Skeletal muscle tissue (tissue), 4 donors: Measurements from ENCODE around the gene TTC34. TPM values are rescaled to one million over a fixed set of nuclear protein-coding genes. Genes with fewer than 3 reads are reported as not detected.
"Not testable (repeated sequence)": the region's sequence is repeated elsewhere in the genome, so short reads cannot be mapped to it uniquely, and the experiment has no call there.

Source experiments
- H3K27ac ChIP-seq: one replicate; pipeline ENCODE4 v1.7.0; 2013; ENCODE audit warnings: mild to moderate bottlenecking, low read depth, low read length, inconsistent platforms
- H3K27me3 ChIP-seq, 3 donors: one replicate each; pipeline ENCODE4 v1.7.0; 2013; ENCODE audit warnings: low read length in 3 of 3; ENCODE audit not compliant: control insufficient read depth in 3 of 3, insufficient read depth in 3 of 3
- H3K36me3 ChIP-seq, 3 donors: one replicate each; pipeline ENCODE4 v1.7.0; 2013; ENCODE audit warnings: low read length in 3 of 3; ENCODE audit not compliant: control insufficient read depth in 3 of 3, insufficient read depth in 3 of 3
- H3K4me1 ChIP-seq, 3 donors: one replicate each; pipeline ENCODE4 v1.7.0; 2013; ENCODE audit warnings: low read length in 3 of 3, mild to moderate bottlenecking in 3 of 3; ENCODE audit not compliant: control insufficient read depth in 3 of 3, insufficient read depth in 3 of 3
- H3K4me3 ChIP-seq, 3 donors: one replicate each; pipeline ENCODE4 v1.7.0; 2013; ENCODE audit warnings: low read length in 3 of 3
- H3K9ac ChIP-seq, 3 donors: one replicate each; pipeline ENCODE4 v1.7.0; 2013; ENCODE audit warnings: low read length in 3 of 3, mild to moderate bottlenecking in 3 of 3, moderate library complexity in 2 of 3, low read depth in 1 of 3
- H3K9me3 ChIP-seq, 3 donors: one replicate each; pipeline ENCODE4 v1.7.0; 2013; ENCODE audit warnings: low read length in 3 of 3; ENCODE audit not compliant: control insufficient read depth in 3 of 3
- total RNA-seq: library from RNA; depleted of rRNA; stranded (reverse); fragments of >200 nt; gene quantifications from one replicate; pipeline ENCODE4 v1.2.3, GENCODE V29; 2014
- donor health status: Osteomylitis.

Gene TTC34
- total RNA-seq, 1 donor from 2014 or later: under 0.01 TPM

GRCh38 chr1:2652926-2653571 lies 148.4 kb downstream of the TTC34 start:
- not testable (repeated sequence) for H3K36me3 ChIP-seq, H3K9ac ChIP-seq, H3K27ac ChIP-seq, H3K4me1 ChIP-seq, H3K4me3 ChIP-seq
- H3K9me3 ChIP-seq: peaks cover 0 to 28% (median 9%) of the 10 kb centered on the region in 3 donors
- H3K27me3 ChIP-seq: peaks cover 28 to 53% (median 39%) of the 10 kb centered on the region in 3 donors

DNA sequence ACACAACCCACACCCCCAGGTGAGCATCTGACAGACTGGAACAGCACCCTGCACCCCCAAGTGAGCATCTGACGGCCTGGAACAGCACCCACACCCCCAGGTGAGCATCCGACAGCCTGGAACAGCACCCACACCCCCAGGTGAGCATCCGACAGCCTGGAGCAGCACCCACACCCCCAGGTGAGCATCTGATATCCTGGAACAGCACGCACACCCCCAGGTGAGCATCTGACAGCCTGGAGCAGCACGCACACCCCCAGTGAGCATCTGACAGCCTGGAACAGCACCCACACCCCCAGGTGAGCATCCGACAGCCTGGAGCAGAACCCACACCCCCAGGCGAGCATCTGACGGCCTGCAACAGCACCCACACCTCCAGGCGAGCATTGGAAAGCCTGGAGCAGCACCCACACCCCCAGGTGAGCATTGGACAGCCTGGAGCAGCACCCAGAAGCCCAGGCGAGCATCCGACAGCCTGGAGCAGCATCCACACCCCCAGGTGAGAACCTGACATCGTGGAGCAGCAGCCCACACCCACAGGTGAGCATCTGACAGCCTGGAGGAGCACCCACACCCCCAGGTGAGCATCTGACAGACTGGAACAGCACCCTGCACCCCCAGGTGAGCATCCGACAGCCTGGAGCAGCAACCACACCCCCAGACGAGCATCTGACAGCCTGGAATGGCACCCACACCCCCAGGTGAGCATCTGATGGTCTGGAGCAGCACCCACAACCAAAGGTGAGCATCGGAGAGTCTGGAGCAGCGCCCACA lies 149.2 kb downstream of the TTC34 start:
- H3K4me3 ChIP-seq, H3K36me3 ChIP-seq, H3K9ac ChIP-seq, H3K27ac ChIP-seq, H3K4me1 ChIP-seq: not testable (repeated sequence)
- Histone ChIP-seq H3K27me3 (peaks cover 28 to 53% (median 39%) of the 10 kb centered on the region in 3 donors), H3K9me3 (peaks cover 2 to 28% (median 9%) of the 10 kb centered on the region in 3 donors)

DNA sequence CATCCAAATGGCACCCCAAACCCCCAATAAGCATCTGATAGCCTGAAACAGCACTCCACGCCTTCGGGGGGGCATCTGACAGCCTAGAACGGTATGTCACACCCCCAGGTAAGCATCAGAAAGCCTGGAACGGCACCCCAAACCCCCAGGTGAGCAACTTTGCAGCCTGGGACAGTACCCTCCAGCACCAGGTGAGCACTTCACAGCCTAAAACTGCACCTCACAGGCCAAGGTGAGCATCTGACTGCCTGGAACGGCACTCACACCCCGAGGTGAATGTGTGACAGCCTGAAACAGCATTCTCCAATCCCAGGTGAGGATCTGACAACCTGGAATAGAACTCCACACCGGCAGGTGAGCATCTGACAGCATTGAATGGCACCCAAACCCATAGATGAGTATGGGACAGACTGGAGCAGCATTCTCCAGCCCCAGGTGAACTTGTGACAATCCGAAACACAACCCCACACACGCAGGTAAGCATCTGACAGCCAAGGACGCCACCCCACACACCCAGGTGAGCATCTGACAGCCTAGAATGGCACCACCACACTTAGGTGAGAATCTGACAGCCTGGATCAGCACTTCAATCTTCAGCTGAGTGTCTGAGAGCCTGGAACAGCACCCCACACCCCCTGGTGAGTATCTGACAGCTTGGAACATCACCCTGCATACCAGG lies 150.4 kb downstream of the TTC34 start:
- Histone ChIP-seq H3K36me3 (peaks cover 0 to 2% (median 0%) of the 10 kb centered on the region in 3 donors), H3K4me1 (no peaks in the 10 kb centered on the region), H3K4me3 (no peak overlapping the region), H3K9me3 (peaks cover 2 to 24% (median 9%) of the 10 kb centered on the region in 3 donors), H3K27ac (no peak overlapping the region), H3K27me3 (peaks cover 28 to 52% (median 38%) of the 10 kb centered on the region in 3 donors), H3K9ac (no peak overlapping the region)

- H3K27ac ChIP-seq: no peak overlapping the region
- H3K4me1 ChIP-seq: peaks cover 0 to 10% (median 9%) of the 10 kb centered on the region in 3 donors
- H3K27me3 ChIP-seq: peaks cover 10 to 39% (median 21%) of the 10 kb centered on the region in 3 donors
- no peak overlapping the region for H3K9ac ChIP-seq
- H3K36me3 ChIP-seq: no peaks in the 10 kb centered on the region
- peaks cover 0 to 6% (median 2%) of the 10 kb centered on the region in 3 donors for H3K9me3 ChIP-seq
- no peak overlapping the region for H3K4me3 ChIP-seq
Observed at GRCh38 chr1:2646837-2647236, 154.7 kb downstream of the TTC34 start.

DNA sequence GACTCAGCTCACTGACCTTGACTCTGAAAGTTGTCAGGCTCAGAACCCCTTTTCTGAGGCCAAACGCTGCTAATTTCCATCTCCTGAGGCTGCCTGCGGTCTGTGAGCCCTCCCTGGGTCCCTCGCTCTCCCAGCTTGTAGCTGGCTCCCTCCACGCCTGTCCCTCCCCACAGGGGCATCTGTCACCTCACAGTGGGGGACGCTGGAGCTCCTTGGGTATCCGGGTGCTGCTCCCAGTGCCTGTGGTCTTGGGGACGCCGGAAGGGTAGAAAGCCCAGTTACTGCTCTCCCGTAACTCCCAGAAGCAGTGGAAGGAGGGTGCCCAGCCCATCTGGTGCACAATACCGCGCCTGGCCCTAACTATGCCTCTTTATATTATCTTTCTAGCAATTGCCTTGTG lies 155.7 kb downstream of the TTC34 start:
- peaks cover 0 to 6% (median 2%) of the 10 kb centered on the region in 3 donors for H3K9me3 ChIP-seq
- no peak overlapping the region for H3K27ac ChIP-seq
- H3K4me1 ChIP-seq: peaks cover 0 to 12% (median 10%) of the 10 kb centered on the region in 3 donors
- H3K36me3 ChIP-seq: no peaks in the 10 kb centered on the region
- H3K9ac ChIP-seq: no peak overlapping the region
- H3K4me3 ChIP-seq: no peak overlapping the region
- peaks cover 6 to 31% (median 17%) of the 10 kb centered on the region in 3 donors for H3K27me3 ChIP-seq

DNA sequence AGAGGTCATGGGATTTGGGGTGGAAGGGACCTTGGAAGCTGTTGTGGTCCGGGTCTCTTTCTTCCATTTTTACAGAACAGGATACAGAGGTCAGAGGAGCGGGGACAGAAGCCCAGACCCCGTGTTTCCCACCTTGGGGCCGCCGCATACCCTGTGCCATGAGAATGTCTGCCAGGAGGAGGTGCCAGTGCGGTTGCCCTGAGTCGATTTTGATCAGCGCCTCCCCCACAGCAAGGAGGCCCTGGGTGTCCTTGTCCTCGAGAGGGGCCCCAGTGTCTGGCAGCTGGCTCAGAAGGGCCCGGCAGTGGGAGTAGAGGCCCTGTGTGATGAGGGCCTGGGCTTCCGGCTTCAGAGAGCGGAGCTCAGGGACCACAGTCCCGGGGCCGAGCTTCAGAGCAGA lies 156.3 kb downstream of the TTC34 start:
- Histone ChIP-seq H3K36me3 (no peaks in the 10 kb centered on the region), H3K27ac (no peak overlapping the region), H3K27me3 (peaks cover 6 to 25% (median 15%) of the 10 kb centered on the region in 3 donors), H3K9ac (no peak overlapping the region), H3K9me3 (peaks cover 0 to 6% (median 2%) of the 10 kb centered on the region in 3 donors), H3K4me3 (no peak overlapping the region), H3K4me1 (peaks cover 0 to 12% (median 10%) of the 10 kb centered on the region in 3 donors)

GRCh38 chr1:2644591-2645101 lies 156.8 kb downstream of the TTC34 start:
- no peaks in the 10 kb centered on the region for H3K36me3 ChIP-seq
- no peak overlapping the region for H3K9ac ChIP-seq
- peaks cover 0 to 12% (median 10%) of the 10 kb centered on the region in 3 donors for H3K4me1 ChIP-seq
- no peak overlapping the region for H3K4me3 ChIP-seq
- H3K27me3 ChIP-seq: peaks cover 6 to 25% (median 16%) of the 10 kb centered on the region in 3 donors
- H3K9me3 ChIP-seq: peaks cover 0 to 6% (median 2%) of the 10 kb centered on the region in 3 donors
- no peak overlapping the region for H3K27ac ChIP-seq

GRCh38 chr1:2644171-2644570 lies 157.3 kb downstream of the TTC34 start:
- H3K4me3 ChIP-seq: no peak overlapping the region
- H3K27ac ChIP-seq: no peak overlapping the region
- H3K9ac ChIP-seq: no peak overlapping the region
- peaks cover 8 to 29% (median 20%) of the 10 kb centered on the region in 3 donors for H3K27me3 ChIP-seq
- H3K9me3 ChIP-seq: peaks cover 0 to 6% (median 2%) of the 10 kb centered on the region in 3 donors
- peaks cover 0 to 12% (median 10%) of the 10 kb centered on the region in 3 donors for H3K4me1 ChIP-seq
- no peaks in the 10 kb centered on the region for H3K36me3 ChIP-seq

DNA sequence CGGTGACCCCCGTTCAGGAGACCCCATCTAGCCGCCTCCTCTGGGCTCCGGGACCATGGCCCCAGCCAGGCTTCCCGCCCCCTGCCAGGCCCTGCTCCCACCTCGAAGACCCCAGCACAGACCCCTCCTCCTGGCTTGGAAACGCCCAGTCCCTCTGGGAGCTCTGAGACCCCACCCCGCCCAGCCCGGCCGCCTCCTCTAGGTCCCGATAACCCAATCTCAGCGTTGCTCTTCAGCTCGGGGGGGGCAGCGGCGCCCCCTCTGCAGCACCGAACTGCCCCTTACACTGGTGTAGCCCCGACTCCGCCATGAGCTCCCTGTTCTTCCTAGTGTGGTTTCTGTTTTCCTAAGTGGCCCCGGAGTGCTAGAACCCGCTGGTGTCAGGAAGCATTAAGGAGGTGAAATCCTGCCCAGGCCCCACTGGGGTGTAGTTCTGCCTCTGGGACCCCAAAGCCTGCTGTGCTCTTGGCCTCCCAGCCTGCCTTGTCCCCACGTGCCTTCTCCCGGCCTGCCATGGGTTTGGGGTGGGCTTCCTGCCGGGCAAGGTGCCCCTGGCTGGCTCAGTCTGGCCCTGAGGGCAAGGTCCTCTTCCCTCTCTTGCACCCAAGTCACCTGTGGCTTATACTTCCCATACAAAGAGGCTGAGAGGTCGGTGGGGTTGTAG lies 157.9 kb downstream of the TTC34 start:
- no peak overlapping the region for H3K27ac ChIP-seq
- H3K4me1 ChIP-seq: peaks cover 0 to 12% (median 10%) of the 10 kb centered on the region in 3 donors
- peak overlapping the region; percentile 63 to 75 (median 73) for H3K4me3 ChIP-seq
- no peaks in the 10 kb centered on the region for H3K36me3 ChIP-seq
- peaks cover 0 to 6% (median 2%) of the 10 kb centered on the region in 3 donors for H3K9me3 ChIP-seq
- peak overlapping the region in 1 of 3 donors; percentile 77 for H3K9ac ChIP-seq
- peaks cover 9 to 33% (median 23%) of the 10 kb centered on the region in 3 donors for H3K27me3 ChIP-seq
